ENCODE measurements around the gene GOSR1. TPM values are rescaled to one million over a fixed set of nuclear protein-coding genes. Genes with fewer than 3 reads are reported as not detected.

The GOSR1 gene
- polyA plus RNA-seq, 2 of the 4 experiments (the other 2 are of a cell fraction): 48.8 to 49.6 TPM

- ChIA-PET CTCF (interaction anchor here (1.5 kb wide), 1 partner anchor 9 kb away, joined by 5 read pairs; no protein-coding TSS in a partner anchor), POLR2A (no interaction called here)
- Histone ChIP-seq H3K4me2 (no peak overlapping the region), H3K9me3 (no peaks in the 10 kb centered on the region), H3K4me3 (no peak overlapping the region), H3K27ac (no peak overlapping the region), H3K4me1 (no peaks in the 10 kb centered on the region)
- no peak for DNase-seq (ENCODE audit: low read depth in 1 of 2, low spot score in 1 of 2)
- ATAC-seq: no peak
- FAIRE-seq: no peak
- TF ChIP-seq NR3C1 (IDR thresholded peaks at IDR 0.05) (no peak), EHMT2 (IDR thresholded peaks at IDR 0.05; ENCODE audit: low read depth) (no peak), HOXB13 (CRISPR knock-in tag; IDR thresholded peaks at IDR 0.05; ENCODE audit: low read depth) (no peak), RARB (CRISPR knock-in tag; IDR thresholded peaks at IDR 0.05) (no peak), NPAS2 (CRISPR knock-in tag; IDR thresholded peaks at IDR 0.05; ENCODE audit: borderline replicate concordance) (no peak), PBX3 (IDR thresholded peaks at IDR 0.05) (no peak), POLR2A (IDR thresholded peaks at IDR 0.05; ENCODE audit: low read length) (no peak), EP300 (IDR thresholded peaks at IDR 0.05) (no peak), CBX8 (IDR thresholded peaks at IDR 0.05) (no peak), JUN (IDR thresholded peaks at IDR 0.05) (no peak), MAFK (IDR thresholded peaks at IDR 0.05; ENCODE audit: partially characterized antibody) (no peak), HMGXB4 (CRISPR knock-in tag; IDR thresholded peaks at IDR 0.05; ENCODE audit: borderline replicate concordance) (no peak), MYC (IDR thresholded peaks at IDR 0.05; ENCODE audit: borderline replicate concordance, low read length) (no peak), SREBF2 (IDR thresholded peaks at IDR 0.05) (no peak)
- WGBS (ENCODE audit: missing lambda C conversion rate): 88% methylated on average over 1 of the region's 1 CpG
Measured at GRCh38 chr17:30506481-30506880, 29.3 kb downstream of the GOSR1 start.

- 100% methylated on average over 1 of the region's 1 CpG for WGBS (ENCODE audit: missing lambda C conversion rate)
- DNase-seq (ENCODE audit: low read depth in 1 of 2, low spot score in 1 of 2) (no peak), ATAC-seq (no peak), FAIRE-seq (no peak)
- Histone ChIP-seq H3K4me2 (no peak overlapping the region), H3K4me3 (no peak overlapping the region), H3K4me1 (no peaks in the 10 kb centered on the region), H3K27ac (no peak overlapping the region), H3K9me3 (no peaks in the 10 kb centered on the region)
- ChIA-PET CTCF (no interaction called here), POLR2A (no interaction called here)
- no peak for TF ChIP-seq ZFP36 (IDR thresholded peaks at IDR 0.05; ENCODE audit: borderline replicate concordance, partially characterized antibody)
- TF ChIP-seq EHF (CRISPR knock-in tag; IDR thresholded peaks at IDR 0.05): no peak
- no peak for TF ChIP-seq PHF8 (IDR thresholded peaks at IDR 0.05; ENCODE audit: borderline replicate concordance, low read depth)
Measured at GRCh38 chr17:30513346-30513745, 36.1 kb downstream of the GOSR1 start.

GRCh38 chr17:30514895-30515596 is 37.8 kb downstream of the GOSR1 start:
- 97% methylated on average over 3 of the region's 3 CpGs for WGBS (ENCODE audit: missing lambda C conversion rate)
- POLR2A ChIA-PET: interaction anchor here (1.1 kb wide), 1 partner anchor 85 kb away, joined by 3 read pairs; no protein-coding TSS in a partner anchor
- DNase-seq (ENCODE audit: low read depth in 1 of 2, low spot score in 1 of 2) (no peak), FAIRE-seq (no peak), ATAC-seq (no peak)
- CTCF ChIA-PET: interaction anchor here (0.7 to 1.7 kb wide), 4 partner anchors 9 to 200 kb away, joined by 3 to 5 read pairs (median 4); no protein-coding TSS in a partner anchor
- Histone ChIP-seq H3K27ac (no peak overlapping the region), H3K4me2 (no peak overlapping the region), H3K4me3 (no peak overlapping the region), H3K9me3 (no peaks in the 10 kb centered on the region), H3K4me1 (peaks cover 12% of the 10 kb centered on the region)
- TF ChIP-seq RCOR1 (IDR thresholded peaks at IDR 0.05; ENCODE audit: low read depth, low read length) (no peak), FOSL2 (IDR thresholded peaks at IDR 0.05) (no peak), FOSL2 (CRISPR knock-in tag; IDR thresholded peaks at IDR 0.05) (no peak), RARB (CRISPR knock-in tag; IDR thresholded peaks at IDR 0.05) (no peak), CTCF (IDR thresholded peaks at IDR 0.05) (no peak), NFE2L2 (conservative IDR thresholded peaks at IDR 0.05; ENCODE audit: low read length) (no peak), PBX3 (IDR thresholded peaks at IDR 0.05) (no peak), JUN (IDR thresholded peaks at IDR 0.05) (no peak), FOSB (CRISPR knock-in tag; IDR thresholded peaks at IDR 0.05) (no peak), ZFP36 (IDR thresholded peaks at IDR 0.05; ENCODE audit: borderline replicate concordance, partially characterized antibody) (no peak), KDM1A (IDR thresholded peaks at IDR 0.05; ENCODE audit: low read depth) (no peak), HOXB13 (CRISPR knock-in tag; IDR thresholded peaks at IDR 0.05; ENCODE audit: low read depth) (no peak), GATA3 (IDR thresholded peaks at IDR 0.05; ENCODE audit: borderline replicate concordance) (no peak), KDM5A (IDR thresholded peaks at IDR 0.05) (no peak), EHMT2 (IDR thresholded peaks at IDR 0.05; ENCODE audit: low read depth) (no peak), CEBPB (IDR thresholded peaks at IDR 0.05) (no peak), SMC3 (IDR thresholded peaks at IDR 0.05) (no peak), ZC3H11A (IDR thresholded peaks at IDR 0.05) (no peak), MAX (IDR thresholded peaks at IDR 0.05) (no peak), NPAS2 (CRISPR knock-in tag; IDR thresholded peaks at IDR 0.05; ENCODE audit: borderline replicate concordance) (no peak)
